WTC11 (cell line): ENCODE data around the gene PDZD7. TPM values are rescaled to one million over a fixed set of nuclear protein-coding genes. Genes with fewer than 3 reads are reported as not detected.

Source experiments
- ATAC-seq: fragments of 200-7000 bp; cut with Tn5 transposase; 2 replicates; pipeline ENCODE4 v1.10.0; 2021; ENCODE audit warnings: mild to moderate bottlenecking, moderate library complexity
- CTCF ChIA-PET: fragments of 300-600 bp; sonication (Branson Sonifier 250); formaldehyde crosslinking; loops from one replicate; lab custom pipeline; 2021; ENCODE audit warnings: antibody characterized with exemption; lab: Charles Lee
- POLR2A ChIA-PET: fragments of 350-600 bp; sonication (Branson Sonifier 250); formaldehyde crosslinking; loops from one replicate; lab custom pipeline; 2021; ENCODE audit warnings: antibody characterized with exemption; lab: Charles Lee
- DNase-seq: peaks from one replicate; pipeline ENCODE4 v3.0.0; 2021; ENCODE audit warnings: low spot score
- H3K27ac Mint-ChIP-seq: 2 replicates; pipeline ENCODE4 v1.8.0; 2021; ENCODE audit warnings: mixed read lengths
- H3K27me3 Mint-ChIP-seq: 2 replicates; pipeline ENCODE4 v1.8.0; 2021; ENCODE audit warnings: low read depth, mild to moderate bottlenecking, moderate library complexity, mixed read lengths
- H3K36me3 Mint-ChIP-seq: 2 replicates; pipeline ENCODE4 v1.8.0; 2021; ENCODE audit warnings: mixed read lengths
- H3K4me1 Mint-ChIP-seq: 2 replicates; pipeline ENCODE4 v1.8.0; 2022; ENCODE audit warnings: mixed read lengths
- H3K4me3 Mint-ChIP-seq: 2 replicates; pipeline ENCODE4 v1.8.0; 2021; ENCODE audit warnings: mild to moderate bottlenecking, moderate library complexity, mixed read lengths
- H3K9me3 Mint-ChIP-seq: 2 replicates; pipeline ENCODE4 v1.8.0; 2021; ENCODE audit warnings: mixed read lengths
- E2F1 ChIP-seq: sonication (generic); formaldehyde crosslinking; IDR thresholded peaks from 2 replicates; pipeline ENCODE4 v1.8.0; 2022; ENCODE audit warnings: mild to moderate bottlenecking, missing genetic modification reagents
- ELF4 ChIP-seq: sonication (generic); formaldehyde crosslinking; IDR thresholded peaks from 2 replicates; pipeline ENCODE4 v1.8.1; 2022; ENCODE audit warnings: low read depth, mild to moderate bottlenecking, moderate library complexity, missing genetic modification reagents
- ETV6 ChIP-seq: sonication (generic); formaldehyde crosslinking; IDR thresholded peaks from 2 replicates; pipeline ENCODE4 v1.8.1; 2022; ENCODE audit warnings: mild to moderate bottlenecking, missing genetic modification reagents
- FOXK1 ChIP-seq: sonication (generic); formaldehyde crosslinking; IDR thresholded peaks from 2 replicates; pipeline ENCODE4 v1.8.0; 2022; ENCODE audit warnings: mild to moderate bottlenecking, moderate library complexity, missing genetic modification reagents
- IRF2 ChIP-seq: sonication (generic); formaldehyde crosslinking; IDR thresholded peaks from 2 replicates; pipeline ENCODE4 v1.8.0; 2022; ENCODE audit warnings: low read depth, missing genetic modification reagents, borderline replicate concordance
- OVOL2 ChIP-seq: fragments of 250-450 bp; sonication (Bioruptor Pico); IDR thresholded peaks from 2 replicates; pipeline ENCODE4 v1.9.0; 2021; ENCODE audit warnings: mild to moderate bottlenecking, borderline replicate concordance
- PRDM15 ChIP-seq: sonication (generic); formaldehyde crosslinking; IDR thresholded peaks from 2 replicates; pipeline ENCODE4 v1.8.0; 2022; ENCODE audit warnings: missing genetic modification reagents
- TEAD4 ChIP-seq: sonication (generic); formaldehyde crosslinking; IDR thresholded peaks from 2 replicates; pipeline ENCODE4 v1.8.0; 2022; ENCODE audit warnings: mild to moderate bottlenecking, missing genetic modification reagents
- ZNF281 ChIP-seq: sonication (generic); formaldehyde crosslinking; IDR thresholded peaks from 2 replicates; pipeline ENCODE4 v1.8.0; 2023; ENCODE audit warnings: mild to moderate bottlenecking, missing genetic modification reagents
- ZNF425 ChIP-seq: fragments of 250-450 bp; sonication (Bioruptor Pico); conservative IDR thresholded peaks from 2 replicates; pipeline ENCODE4 v1.9.0; 2021; ENCODE audit warnings: mild to moderate bottlenecking
- total RNA-seq: library from RNA; stranded (reverse); gene quantifications from 3 replicates; pipeline ENCODE4 v1.2.3, GENCODE V29; 2021
- TF ChIP-seq, protein P1 (sequence below): sonication (generic); formaldehyde crosslinking; IDR thresholded peaks from 2 replicates; pipeline ENCODE4 v1.8.1; 2023; ENCODE audit warnings: mild to moderate bottlenecking, moderate library complexity, missing genetic modification reagents

The PDZD7 gene
- total RNA-seq, 1 experiment from 2014 or later = 2.6 TPM

- TF ChIP-seq, protein P1, sequence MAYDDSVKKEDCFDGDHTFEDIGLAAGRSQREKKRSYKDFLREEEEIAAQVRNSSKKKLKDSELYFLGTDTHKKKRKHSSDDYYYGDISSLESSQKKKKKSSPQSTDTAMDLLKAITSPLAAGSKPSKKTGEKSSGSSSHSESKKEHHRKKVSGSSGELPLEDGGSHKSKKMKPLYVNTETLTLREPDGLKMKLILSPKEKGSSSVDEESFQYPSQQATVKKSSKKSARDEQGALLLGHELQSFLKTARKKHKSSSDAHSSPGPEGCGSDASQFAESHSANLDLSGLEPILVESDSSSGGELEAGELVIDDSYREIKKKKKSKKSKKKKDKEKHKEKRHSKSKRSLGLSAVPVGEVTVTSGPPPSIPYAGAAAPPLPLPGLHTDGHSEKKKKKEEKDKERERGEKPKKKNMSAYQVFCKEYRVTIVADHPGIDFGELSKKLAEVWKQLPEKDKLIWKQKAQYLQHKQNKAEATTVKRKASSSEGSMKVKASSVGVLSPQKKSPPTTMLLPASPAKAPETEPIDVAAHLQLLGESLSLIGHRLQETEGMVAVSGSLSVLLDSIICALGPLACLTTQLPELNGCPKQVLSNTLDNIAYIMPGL = no peak
- TF ChIP-seq ZNF281 (CRISPR knock-in tag) (no peak), PRDM15 (CRISPR knock-in tag) (no peak)
Measured at GRCh38 chr10:100984672-100985177, 46.2 kb downstream of the PDZD7 start (continued).

GRCh38 chr10:100983868-100984671, 46.9 kb downstream of the PDZD7 start:
- ATAC-seq = no peak

More at GRCh38 chr10:100983868-100984671, 46.9 kb downstream of the PDZD7 start:
- Mint-ChIP-seq H3K4me3 (no peak overlapping the region), H3K27me3 (no peaks in the 10 kb centered on the region), H3K27ac (peak overlapping the region; percentile 70; the same call in 1 of the 2 replicates), H3K36me3 (peaks cover 4% of the 10 kb centered on the region; the same call in 1 of the 2 replicates), H3K9me3 (no peaks in the 10 kb centered on the region), H3K4me1 (peaks cover 13% of the 10 kb centered on the region)
- ChIA-PET POLR2A (no interaction called here), CTCF (interaction anchor here (1.1 kb wide), 1 partner anchor 13 kb away, joined by 7 read pairs; no protein-coding TSS in a partner anchor)
- no peak for DNase-seq
- TF ChIP-seq ETV6 (CRISPR knock-in tag) = no peak
- no peak for TF ChIP-seq OVOL2
- TF ChIP-seq E2F1 (CRISPR knock-in tag) = no peak
- TF ChIP-seq PRDM15 (CRISPR knock-in tag) = no peak
- no peak for TF ChIP-seq FOXK1
- no peak for TF ChIP-seq ELF4 (CRISPR knock-in tag)
- TF ChIP-seq TEAD4 (CRISPR knock-in tag) = no peak
- no peak for TF ChIP-seq ZNF425
- no peak for TF ChIP-seq IRF2 (CRISPR knock-in tag)
